Skin of body (tissue), 2 donors: ENCODE results near the gene MINDY3. TPM values are rescaled to one million over a fixed set of nuclear protein-coding genes. Genes with fewer than 3 reads are reported as not detected.
A peak's percentile ranks its signal among the peaks of the same experiment; 100 is the strongest.
"Not testable (repeated sequence)": the region's sequence is repeated elsewhere in the genome, so short reads cannot be mapped to it uniquely, and the experiment has no call there.

Source experiments
- DNase-seq: peaks from one replicate; lab custom pipeline; 2025; lab: John Stamatoyannopoulos, UW
- total RNA-seq: library from RNA; depleted of rRNA; stranded (reverse); fragments of >200 nt; gene quantifications from one replicate; pipeline ENCODE4 v1.2.3, GENCODE V29; 2014

Gene MINDY3
- 34.6 TPM for total RNA-seq

DNA sequence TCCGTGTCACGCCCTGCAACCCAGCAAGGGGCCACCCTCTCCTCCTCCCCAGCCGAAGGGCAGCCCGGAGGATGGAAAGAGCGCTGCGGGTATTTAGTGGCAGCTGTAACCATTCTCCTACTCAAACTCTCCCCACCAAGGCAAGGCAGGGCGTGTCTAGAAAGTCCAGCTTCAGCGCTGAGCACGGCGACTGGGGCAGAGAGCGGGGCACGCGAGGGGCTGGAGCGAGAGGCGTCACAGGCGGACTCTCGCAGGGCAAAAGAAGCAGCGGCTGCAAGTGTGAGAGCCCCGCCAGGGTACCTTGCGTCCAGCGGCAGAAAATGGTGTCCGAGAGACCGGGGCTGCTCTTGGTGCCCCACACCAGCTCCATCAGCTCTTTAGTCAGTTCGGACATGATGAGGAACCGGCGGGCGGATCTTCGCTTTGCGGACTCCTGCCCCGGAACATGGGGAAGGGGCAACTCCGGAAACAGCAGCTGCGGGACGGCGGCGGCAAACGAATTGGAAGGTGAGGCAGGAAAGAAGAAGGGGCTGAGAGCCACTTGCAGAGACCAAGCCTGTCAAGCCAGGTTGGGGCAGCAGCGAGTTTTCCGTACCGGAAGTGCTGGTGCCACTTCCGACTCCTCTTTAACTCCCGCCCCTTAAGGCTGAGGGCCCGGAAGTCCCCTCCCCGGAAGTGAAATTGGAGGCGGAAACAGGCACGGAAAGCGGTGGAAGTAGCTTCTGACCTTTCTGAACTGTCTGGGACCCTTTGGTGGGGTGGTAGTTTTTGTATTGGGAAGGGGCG is at the start of gene MINDY3:
TSS of gene MINDY3 (minus strand) at position 602 of the 786 bp plus-strand sequence. CDS start at position 394, 208 bp downstream.
- peak; percentile 85 for DNase-seq

DNA sequence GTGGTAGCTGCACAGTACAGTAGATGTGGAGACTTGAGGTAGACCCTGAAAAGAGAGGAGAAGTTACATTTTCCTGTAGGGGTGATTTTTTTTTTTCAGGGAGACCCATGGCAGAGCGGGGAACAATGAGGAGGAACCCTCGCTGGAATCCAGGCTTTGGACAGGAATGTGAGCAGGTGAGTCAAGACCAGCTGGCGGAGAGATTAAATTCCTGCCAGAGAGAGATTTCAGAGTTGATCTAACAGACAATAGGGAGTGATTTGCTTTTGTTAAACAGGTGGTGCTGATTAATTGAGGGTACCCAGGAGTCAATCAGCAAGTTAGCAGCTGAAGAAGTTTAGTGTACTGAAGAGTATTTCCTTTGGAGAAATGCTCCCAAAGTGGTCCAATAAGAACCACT is 41.6 kb upstream of the MINDY3 start:
- DNase-seq, result no peak

DNA sequence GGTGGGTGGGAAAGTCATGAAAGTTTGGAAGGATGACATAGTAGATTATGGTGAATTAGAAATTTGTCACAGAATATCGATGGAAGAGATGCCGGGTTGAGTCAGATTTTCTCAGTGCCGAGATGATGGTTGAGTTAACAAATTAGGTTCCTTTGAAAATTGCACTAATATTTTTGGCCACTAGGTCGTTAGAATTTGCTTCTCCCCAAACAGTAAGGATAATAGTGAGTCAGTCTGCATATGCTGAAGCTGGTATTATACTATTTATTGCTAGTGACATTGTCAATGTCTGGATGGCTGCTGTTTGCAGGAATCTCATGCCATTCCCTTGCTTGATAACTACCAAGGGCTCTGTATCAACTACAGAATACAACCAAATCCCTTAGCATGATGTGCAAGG is 37.7 kb upstream of the MINDY3 start:
- no peak for DNase-seq

DNA sequence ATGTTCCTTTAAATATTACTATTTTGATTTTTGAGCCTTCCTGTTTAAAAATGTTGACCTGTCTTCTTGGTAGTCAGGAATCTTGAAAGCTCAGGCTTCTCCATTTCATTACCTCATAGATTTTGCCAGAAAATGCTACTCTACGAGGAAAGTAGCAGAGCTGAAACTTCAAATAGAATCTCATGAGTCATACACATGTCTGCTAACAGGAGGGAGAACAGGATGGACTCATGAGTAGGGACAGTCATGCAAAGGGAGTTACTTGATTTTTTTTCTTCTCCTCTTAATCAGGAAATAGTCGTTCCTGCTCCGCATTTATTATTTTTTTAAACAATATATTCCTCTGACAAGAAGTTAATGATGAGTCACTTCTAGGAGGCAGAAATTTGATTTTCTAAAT is 37.0 kb upstream of the MINDY3 start:
- DNase-seq, result no peak

DNA sequence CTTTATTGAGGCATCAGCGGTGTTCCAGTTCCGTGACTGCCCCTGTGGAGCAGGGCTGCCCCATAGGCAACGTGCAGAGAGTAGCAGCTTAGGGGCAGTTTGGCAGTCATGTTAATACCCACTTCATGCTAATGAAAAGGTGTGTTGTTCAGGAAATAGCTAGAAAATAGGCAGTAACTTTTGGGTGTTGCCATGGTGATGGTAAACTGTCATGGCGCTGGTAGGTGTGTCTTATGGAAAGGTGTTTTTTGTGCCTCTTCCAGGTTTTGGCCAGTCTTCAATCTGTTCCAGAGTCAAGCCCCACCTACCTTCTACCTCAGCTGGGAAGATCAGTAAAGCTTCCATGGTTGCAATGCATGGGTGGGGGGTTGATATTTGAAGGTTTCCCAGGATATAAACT is 36.3 kb upstream of the MINDY3 start:
- no peak for DNase-seq

DNA sequence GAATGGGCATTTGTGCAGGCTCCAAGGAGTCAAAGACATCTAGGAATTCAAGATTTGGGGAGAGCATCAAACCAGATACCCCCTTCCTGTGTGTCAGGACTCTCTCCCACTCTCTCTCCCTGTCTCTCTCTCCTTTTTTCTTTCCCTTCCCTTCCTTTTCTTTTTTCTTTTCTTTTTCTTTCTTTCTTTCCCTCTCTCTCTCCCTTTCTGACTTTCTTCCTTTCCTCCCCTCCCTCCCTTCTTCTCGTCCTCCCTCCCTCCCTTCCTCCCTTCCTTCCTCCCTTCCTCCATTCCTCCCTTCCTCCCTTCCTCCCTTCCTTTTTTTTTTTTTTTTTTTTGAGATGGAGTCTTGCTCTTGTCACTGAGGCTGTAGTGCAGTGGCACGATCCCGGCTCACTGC is 24.1 kb upstream of the MINDY3 start:
- no peak for DNase-seq

DNA sequence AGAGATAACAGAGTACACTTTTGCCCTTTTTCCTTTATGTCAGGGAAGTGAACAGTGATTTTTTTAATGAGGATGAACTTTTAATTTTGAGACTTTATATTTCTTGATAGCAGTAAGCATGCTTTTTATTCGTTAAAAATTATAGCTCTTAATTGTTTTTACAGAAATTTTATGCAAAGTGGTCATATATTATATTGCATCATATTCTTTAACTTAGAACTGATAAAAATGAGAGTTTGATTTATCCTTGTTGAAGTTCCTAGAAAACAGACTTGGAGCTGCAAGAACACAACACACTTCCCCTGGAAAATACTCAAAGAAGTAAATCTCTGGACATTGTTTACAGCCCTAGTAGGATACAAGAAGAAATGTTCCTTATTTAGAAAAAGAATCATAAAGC is 21.2 kb upstream of the MINDY3 start:
- DNase-seq, result no peak

DNA sequence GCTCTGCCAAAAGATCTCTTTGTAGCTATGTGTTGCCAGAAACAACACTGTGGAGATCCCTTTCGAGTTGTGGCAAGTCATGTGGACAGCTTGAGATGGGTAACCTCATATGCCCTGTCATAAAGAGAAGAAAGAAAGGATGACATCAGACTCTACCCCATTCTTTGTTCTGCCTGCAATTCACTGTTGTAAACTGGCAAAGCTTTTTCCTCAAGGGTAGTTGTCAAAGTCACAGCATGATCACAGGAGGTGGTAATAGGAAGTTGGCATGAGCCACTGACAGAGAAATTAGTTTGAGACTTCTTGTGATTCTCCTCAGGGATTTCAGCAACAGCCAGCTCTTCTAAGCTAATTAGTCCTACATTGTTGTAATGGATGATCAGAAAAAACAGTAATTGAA is 19.4 kb upstream of the MINDY3 start:
- DNase-seq, result no peak

DNA sequence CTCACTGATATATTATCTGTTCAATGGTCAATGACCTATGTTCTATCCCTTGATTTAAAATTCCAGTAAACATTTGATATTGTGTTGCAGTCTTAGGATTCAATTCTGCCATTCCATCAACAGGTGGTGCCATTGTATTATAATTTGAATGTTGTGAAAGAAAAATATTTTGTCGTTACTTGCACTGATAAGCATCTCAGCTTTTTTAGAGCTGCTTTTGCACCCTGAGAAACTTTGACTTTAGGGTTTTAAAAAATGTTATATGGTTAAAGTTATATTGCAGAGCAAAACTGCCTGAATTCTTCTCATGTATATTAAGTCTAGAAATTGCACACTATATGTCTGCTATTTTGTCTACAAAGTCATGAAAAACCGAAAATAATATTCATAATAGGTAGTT is 18.8 kb upstream of the MINDY3 start:
- DNase-seq, result no peak

DNA sequence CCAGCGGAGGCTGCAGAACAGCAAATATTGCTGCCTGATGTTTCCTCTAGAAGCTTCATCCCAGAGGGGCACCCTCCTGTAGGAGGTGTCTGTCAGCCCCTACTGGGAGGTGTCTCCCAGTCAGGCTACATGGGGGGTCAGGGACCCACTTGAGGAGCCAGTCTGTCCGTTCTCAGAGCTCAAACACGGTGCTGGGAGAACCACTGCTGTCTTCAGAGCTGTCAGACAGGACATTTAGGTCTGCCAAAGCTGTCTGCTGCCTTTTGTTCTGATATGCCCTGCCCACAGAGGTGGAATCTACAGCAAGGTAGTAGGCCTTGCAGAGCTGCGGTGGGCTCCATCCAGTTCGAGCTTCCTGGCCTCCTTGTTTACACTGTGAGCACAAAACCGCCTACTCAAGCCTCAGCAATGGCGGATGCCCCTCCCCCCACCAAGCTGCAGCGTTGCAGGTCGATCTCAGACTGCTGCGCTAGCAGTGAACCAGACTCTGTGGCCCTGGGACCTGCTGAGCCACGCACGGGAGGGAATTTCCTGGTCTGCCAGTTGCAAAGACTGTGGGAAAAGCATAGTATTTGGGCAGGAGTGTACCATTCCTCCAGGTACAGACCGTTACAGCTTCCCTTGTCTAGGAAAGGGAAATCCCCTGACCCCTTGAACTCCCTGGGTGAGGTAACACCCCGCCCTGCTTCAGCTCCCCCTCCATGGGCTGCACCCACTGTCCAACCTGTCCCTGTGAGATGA is 17.7 kb upstream of the MINDY3 start:
- DNase-seq, result no peak

DNA sequence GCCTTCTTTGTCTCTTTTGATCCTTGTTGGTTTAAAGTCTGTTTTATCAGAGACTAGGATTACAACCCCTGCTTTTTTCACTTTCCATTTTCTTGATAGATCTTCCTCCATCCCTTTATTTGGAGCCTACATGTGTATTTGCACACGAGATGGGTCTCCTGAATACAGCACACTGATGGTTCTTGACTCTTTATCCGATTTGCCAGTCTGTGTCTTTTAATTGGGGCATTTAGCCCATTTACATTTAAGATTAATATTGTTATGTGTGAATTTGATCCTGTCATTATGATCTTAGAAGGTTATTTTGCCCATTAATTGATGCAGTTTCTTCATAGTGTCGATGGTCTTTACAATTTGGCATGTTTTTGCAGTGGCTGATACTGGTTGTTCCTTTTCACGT is 16.0 kb upstream of the MINDY3 start:
- DNase-seq, result not testable (repeated sequence)

DNA sequence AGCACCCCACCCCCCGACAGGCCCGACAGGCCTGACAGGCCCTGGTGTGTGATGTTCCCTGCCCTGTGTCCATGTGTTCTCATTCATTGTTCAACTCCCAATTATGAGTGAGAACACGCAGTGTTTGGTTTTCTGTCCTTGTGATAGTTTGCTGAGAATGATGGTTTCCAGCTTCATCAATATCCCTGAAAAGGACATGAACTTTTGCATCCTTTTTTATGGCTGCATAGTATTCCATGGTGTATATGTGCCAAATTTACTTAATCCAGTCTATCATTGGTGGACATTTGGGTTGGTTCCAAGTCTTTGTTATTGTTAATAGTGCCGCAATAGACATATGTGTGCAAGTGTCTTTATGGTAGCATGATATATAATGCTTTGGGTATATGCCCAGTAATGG is 12.3 kb upstream of the MINDY3 start:
- not testable (repeated sequence) for DNase-seq

DNA sequence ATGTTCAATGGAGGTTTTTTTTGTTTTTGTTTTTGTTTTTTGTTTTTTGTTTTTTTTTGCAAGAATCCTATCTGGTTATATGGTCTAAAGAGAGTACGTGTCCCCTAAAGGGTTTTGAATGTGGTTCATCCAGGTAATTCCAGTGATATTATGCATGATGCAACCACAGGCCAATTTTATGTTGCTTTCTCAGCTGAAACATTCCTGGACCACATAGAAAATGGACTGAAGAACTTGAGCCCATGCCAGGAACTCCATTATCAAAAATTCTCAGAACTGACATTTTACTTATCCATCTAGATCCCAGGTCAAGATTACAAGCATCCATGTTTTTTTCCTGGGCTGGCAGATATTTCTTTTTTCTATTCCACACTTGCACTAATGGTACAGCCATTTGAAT is 11.5 kb upstream of the MINDY3 start:
- no peak for DNase-seq

DNA sequence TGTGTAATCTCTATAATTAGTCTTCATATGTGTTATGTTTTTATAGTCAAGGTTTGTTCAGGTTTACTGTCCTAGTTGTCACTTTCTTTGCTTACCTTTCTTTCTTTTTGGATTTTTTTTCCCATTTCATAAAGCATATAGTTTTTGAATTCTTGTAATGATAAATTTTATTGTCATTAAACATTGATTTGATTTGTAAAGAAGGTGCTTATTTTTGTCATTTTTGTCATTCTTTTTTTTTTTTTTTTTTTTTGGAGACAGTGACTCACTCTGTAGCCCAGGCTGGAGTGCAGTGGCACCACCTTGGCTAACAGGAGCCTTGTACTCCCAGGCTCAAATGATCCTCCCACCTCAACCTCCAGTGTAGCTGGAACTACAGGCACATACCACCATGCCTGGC is 9.6 kb upstream of the MINDY3 start:
- DNase-seq, result no peak

DNA sequence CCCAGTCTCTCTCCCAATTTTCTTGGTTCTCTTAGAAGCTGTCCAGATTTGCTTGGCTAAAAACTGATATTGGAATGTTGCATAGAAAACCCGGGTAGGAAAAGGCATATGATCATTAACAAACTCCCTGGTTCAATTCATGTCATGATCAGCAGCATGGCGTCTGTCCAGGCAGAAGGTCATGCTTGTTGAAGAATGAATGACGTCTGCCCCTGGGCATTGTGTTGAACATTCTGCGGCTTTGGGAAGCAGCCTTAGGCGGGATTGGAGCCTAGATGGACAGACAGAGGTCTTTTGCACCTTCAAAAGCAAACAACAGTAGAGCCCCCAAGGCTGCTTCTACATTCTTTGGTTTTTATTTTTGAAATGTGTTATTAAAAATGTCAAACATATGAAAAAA is 7.7 kb upstream of the MINDY3 start:
- DNase-seq, result no peak

DNA sequence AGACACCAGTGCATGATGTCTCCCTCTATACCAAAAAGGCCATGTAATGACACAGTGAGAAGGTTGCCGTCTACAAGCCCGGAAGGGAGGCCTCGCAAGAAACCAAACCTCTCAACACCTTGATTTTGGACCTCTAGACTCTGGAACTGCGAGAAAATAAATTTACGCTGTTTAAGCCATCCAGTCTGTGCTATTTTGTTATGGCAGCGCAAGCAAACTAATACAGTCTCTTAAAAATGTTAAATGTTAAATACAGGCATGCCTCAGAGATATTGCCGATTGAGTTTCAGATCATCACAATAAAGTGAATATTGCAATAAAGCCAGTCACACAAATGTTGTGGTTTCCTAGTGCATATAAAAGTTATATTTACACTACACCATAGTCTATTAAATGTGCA is 5.0 kb upstream of the MINDY3 start:
- no peak for DNase-seq

DNA sequence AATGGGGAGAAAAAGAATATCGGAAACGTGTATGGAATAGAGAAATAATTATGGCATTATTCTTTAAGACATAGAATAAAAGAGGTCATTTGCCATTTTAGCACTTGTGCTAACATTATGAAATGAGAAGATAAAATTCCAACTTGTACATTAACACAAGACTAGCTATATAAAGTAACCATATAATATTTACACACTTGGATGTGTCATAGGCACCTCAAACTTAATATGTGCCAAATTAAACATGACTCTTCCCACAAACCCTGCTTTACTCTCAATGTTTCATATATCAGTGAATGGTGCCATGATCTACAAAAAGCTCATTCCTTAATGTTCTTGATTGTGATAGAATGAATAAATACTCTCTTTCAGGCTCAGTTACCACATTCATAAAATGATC is 4.1 kb upstream of the MINDY3 start:
- DNase-seq, result no peak

DNA sequence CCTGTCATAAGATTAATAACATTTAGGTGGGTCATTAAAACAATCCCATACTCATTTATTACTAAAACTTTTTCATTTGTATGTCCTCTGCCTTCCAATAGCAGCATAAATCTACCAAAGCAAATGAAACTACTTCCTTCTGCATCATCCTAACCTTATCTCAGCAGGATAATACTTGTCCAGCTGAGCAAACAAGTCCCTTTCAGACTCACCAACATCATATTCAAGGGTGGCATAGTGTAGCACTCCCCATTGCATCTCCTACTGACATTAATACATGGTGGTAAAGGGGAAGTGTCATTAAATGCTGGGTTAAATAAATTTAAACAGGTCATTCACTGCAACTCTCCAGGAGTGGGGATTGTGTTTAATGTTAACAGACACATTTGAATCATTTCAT is 3.4 kb upstream of the MINDY3 start:
- DNase-seq, result no peak

DNA sequence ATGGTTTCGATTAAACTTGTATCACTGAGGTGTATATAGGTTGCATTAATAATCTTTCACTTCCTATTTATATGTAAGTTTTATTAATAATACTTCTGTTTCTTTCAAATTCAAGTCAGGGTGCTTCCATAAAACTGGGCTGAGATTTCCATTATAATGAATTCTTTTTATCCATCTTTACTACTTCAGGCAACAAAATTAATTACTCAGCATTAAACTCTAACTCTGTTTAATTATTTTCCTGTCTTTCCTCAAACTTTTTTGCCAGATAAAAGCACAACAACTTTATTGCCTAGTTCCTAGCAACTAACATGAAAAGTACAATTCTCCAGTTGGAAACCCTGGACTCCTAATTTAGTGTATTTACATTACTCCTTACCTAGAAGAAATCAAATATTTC is 3.0 kb upstream of the MINDY3 start:
- no peak for DNase-seq

DNA sequence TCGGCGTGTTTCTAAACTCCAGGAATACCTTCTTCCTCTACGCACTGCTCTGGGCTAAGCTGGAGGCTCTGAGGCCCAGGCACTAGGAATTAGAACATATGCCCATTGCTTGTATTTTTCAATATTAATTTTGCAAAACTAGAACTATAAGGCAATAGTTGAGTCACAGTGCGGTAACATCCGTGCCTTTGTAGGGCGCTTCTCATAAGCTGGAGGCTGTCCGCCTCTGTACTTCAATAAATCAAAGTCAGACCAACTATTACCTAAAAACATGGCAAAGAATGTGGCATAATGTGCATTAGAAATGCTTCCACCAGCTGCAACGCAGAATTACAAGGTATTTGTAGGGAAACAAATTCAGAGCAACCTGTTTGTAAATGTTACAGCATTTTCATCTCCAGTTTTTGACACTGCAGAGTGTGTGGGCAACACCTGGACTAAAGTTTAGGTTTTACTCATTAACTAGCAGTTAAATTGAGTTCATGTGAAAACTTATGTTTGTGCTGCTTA is 440 bp upstream of the MINDY3 start:
- DNase-seq, result no peak

DNA sequence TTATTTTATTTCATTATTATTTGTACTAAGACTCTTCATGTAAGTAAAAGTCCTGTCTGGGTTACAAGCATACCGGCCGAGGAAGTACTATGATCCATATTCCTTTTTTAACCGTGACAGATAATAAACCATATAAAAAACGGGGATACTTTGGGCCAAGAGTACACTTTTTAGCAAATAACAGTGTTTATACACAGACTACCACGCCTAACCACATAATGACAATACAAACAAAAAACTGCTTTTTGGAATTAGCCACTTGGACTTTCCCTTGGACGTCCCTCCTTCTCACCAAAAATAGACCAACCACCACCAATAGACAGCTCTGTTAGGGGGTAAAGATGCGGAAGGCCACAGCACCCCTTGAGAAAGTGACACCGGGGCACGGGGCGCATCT is 800 bp downstream of the MINDY3 start:
- DNase-seq, result no peak

DNA sequence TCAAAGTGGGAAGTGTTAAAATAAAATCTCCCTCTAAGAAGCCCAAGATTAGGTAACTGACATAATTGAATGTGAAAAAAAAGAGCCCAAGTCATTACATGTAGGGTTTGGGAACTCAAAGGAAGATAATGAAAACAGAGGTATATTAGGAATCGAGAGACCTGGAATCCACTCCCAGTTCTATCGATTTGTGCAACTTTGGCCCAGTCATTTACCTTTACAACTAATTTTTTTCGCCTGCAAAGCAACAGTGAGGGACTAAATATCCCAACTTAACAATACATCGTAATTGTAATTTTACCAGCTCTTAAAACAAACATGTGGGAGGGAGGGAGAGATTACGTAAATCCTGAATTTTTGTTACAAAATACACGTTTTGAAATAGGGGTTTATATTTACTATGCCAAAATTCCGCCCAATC is 1.4 kb downstream of the MINDY3 start:
- no peak for DNase-seq

DNA sequence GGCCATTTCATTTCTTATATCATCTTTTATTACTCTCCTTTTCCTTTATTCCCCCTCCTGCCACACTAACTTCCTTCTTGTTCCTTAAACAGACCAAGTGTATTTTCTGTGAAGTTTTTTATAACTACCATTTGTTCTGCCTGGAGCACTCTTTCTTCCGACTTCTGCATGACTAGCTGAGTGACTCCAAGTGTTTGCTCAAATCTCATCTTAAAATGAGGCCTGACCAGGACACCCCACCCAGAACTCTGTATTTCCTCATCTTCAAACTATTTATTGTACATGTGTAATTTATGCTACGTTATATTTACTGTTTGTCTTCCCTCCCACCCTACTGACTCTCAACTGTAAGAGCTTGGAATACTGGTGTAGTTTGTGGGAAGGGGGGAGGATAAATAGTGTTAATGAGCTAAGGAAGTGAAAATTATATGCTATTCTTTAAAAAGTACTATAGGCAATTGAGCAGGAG is 3.2 kb downstream of the MINDY3 start:
- DNase-seq, result no peak
